Osteocyte (in vitro differentiated cells): ENCODE results near the gene PLBD2. TPM values are rescaled to one million over a fixed set of nuclear protein-coding genes. Genes with fewer than 3 reads are reported as not detected.

ENCODE experiments used
- DNase-seq: peaks from one replicate; pipeline ENCODE4 v3.0.0; 2021; ENCODE audit warnings: mixed read lengths; ENCODE audit not compliant: unreplicated experiment; ENCODE audit errors: extremely low spot score
- H3K27ac Mint-ChIP-seq: one replicate; pipeline ENCODE4 v1.8.0; 2021; ENCODE audit warnings: mild to moderate bottlenecking, mixed read lengths; ENCODE audit not compliant: unreplicated experiment
- H3K27me3 Mint-ChIP-seq: one replicate; pipeline ENCODE4 v1.8.0; 2021; ENCODE audit warnings: mixed read lengths; ENCODE audit not compliant: unreplicated experiment
- H3K36me3 Mint-ChIP-seq: one replicate; pipeline ENCODE4 v1.8.0; 2021; ENCODE audit warnings: mixed read lengths; ENCODE audit not compliant: unreplicated experiment
- H3K4me1 Mint-ChIP-seq: one replicate; pipeline ENCODE4 v1.8.0; 2021; ENCODE audit warnings: mixed read lengths; ENCODE audit not compliant: unreplicated experiment
- H3K4me3 Mint-ChIP-seq: one replicate; pipeline ENCODE4 v1.8.0; 2021; ENCODE audit warnings: mild to moderate bottlenecking, moderate library complexity, mixed read lengths; ENCODE audit not compliant: unreplicated experiment
- H3K9me3 Mint-ChIP-seq: one replicate; pipeline ENCODE4 v1.8.0; 2021; ENCODE audit warnings: mixed read lengths; ENCODE audit not compliant: unreplicated experiment
- total RNA-seq: library from RNA; stranded (reverse); gene quantifications from 2 replicates; pipeline ENCODE4 v1.2.1, GENCODE V29; 2021
- TF ChIP-seq, protein P1 (sequence below): fragments of 200-600 bp; sonication (generic); IDR thresholded peaks from 2 replicates; pipeline ENCODE4 v1.5.0; 2021; ENCODE audit warnings: antibody characterized with exemption, mild to moderate bottlenecking, moderate library complexity

The PLBD2 gene
- total RNA-seq, 1 donor from 2014 or later, result 103 TPM

- Mint-ChIP-seq H3K9me3 (no peaks in the 10 kb centered on the region), H3K27ac (peak overlapping the region; percentile 86), H3K4me3 (no peak overlapping the region), H3K4me1 (peaks cover 27% of the 10 kb centered on the region), H3K27me3 (no peaks in the 10 kb centered on the region), H3K36me3 (peaks cover 27% of the 10 kb centered on the region)
- TF ChIP-seq, protein P1, sequence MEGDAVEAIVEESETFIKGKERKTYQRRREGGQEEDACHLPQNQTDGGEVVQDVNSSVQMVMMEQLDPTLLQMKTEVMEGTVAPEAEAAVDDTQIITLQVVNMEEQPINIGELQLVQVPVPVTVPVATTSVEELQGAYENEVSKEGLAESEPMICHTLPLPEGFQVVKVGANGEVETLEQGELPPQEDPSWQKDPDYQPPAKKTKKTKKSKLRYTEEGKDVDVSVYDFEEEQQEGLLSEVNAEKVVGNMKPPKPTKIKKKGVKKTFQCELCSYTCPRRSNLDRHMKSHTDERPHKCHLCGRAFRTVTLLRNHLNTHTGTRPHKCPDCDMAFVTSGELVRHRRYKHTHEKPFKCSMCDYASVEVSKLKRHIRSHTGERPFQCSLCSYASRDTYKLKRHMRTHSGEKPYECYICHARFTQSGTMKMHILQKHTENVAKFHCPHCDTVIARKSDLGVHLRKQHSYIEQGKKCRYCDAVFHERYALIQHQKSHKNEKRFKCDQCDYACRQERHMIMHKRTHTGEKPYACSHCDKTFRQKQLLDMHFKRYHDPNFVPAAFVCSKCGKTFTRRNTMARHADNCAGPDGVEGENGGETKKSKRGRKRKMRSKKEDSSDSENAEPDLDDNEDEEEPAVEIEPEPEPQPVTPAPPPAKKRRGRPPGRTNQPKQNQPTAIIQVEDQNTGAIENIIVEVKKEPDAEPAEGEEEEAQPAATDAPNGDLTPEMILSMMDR, result no peak
- DNase-seq, result no peak
These were observed 32.5 kb upstream of the PLBD2 start for GRCh38 chr12:113325916-113326315.

- TF ChIP-seq, protein P1, result peak; percentile 33
- no peaks in the 10 kb centered on the region for H3K27me3 Mint-ChIP-seq
- peak overlapping the region; percentile 86 for H3K27ac Mint-ChIP-seq
- H3K4me1 Mint-ChIP-seq, result peaks cover 27% of the 10 kb centered on the region
- H3K9me3 Mint-ChIP-seq, result no peaks in the 10 kb centered on the region
- H3K36me3 Mint-ChIP-seq, result peaks cover 28% of the 10 kb centered on the region
- no peak for DNase-seq
- peak overlapping the region; percentile 0 for H3K4me3 Mint-ChIP-seq
These were observed 31.5 kb upstream of the PLBD2 start for GRCh38 chr12:113326775-113327395.

DNA sequence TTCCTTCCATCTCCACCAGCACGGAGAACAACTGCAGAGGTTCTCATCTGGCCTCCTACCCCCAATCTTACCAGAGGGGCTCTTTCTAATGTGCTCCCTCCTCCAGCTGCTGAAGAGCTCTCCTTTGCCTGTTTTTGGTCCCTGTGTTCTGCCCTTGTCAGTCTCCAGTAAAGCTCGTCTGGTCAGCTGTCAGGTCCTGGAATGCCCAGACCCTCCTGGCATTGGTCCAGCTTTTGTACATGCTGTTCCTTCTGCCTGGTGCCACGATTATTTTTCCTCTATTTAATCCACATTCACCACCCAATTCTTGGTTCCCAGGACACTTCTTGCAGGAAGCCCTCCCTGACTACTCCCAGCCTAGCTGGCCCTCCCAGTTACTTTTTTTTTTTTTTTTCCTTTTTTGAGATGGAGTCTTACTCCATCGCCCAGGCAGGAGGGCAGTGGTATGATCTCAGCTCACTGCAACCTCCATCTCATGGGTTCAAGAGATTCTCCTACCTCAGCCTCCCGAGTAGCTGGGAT is 30.0 kb upstream of the PLBD2 start:
- Mint-ChIP-seq H3K9me3 (no peaks in the 10 kb centered on the region), H3K4me1 (peaks cover 37% of the 10 kb centered on the region), H3K27ac (no peak overlapping the region), H3K27me3 (no peaks in the 10 kb centered on the region), H3K36me3 (peaks cover 30% of the 10 kb centered on the region), H3K4me3 (no peak overlapping the region)
- TF ChIP-seq, protein P1, result no peak
- no peak for DNase-seq

- Mint-ChIP-seq H3K9me3 (no peaks in the 10 kb centered on the region), H3K4me1 (peaks cover 43% of the 10 kb centered on the region), H3K4me3 (no peak overlapping the region), H3K27me3 (no peaks in the 10 kb centered on the region), H3K36me3 (peaks cover 30% of the 10 kb centered on the region), H3K27ac (peak overlapping the region; percentile 27)
- TF ChIP-seq, protein P1, result no peak
- no peak for DNase-seq
These were observed 29.2 kb upstream of the PLBD2 start for GRCh38 chr12:113329022-113329790.

DNA sequence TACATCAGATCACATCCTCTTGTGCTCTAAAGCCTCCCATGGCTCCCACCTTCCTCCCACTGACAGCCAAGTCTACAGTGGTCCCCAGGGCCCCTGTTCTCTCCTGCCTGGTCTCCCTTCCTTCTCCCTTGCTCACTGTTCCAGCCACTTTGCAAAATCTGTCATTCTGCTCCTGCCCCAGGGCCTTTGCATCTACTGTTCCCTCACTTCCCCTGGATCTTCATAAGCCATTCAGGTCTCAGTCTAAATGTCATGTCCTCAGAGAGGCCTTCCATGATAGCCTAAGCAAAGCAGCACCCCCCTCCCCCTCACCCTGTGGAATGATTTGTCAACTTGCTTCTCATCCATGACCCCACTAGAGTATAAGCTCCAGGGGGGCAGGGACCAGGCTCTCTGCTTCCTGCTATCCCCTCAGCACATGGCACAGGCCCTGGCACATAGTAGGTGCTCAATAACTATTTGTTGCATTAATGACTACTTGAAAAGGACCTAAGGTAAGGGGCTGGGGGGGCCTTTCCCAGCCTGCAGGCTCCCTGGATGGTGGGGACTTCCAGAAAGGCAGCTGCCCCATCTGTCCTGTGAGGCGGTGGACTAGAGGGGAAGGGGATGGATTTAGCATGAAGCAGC is 28.5 kb upstream of the PLBD2 start:
- no peak overlapping the region for H3K4me3 Mint-ChIP-seq
- DNase-seq, result no peak
- no peaks in the 10 kb centered on the region for H3K9me3 Mint-ChIP-seq
- no peak overlapping the region for H3K27ac Mint-ChIP-seq
- peaks cover 30% of the 10 kb centered on the region for H3K36me3 Mint-ChIP-seq
- TF ChIP-seq, protein P1, result no peak
- H3K27me3 Mint-ChIP-seq, result no peaks in the 10 kb centered on the region
- H3K4me1 Mint-ChIP-seq, result peaks cover 48% of the 10 kb centered on the region
